Measurements from ENCODE around the gene MAPK7.

- TF ChIP-seq POLR2A (IDR thresholded peaks at IDR 0.05) (no peak), CTCF (IDR thresholded peaks at IDR 0.05) (peak; percentile 62 to 86 (median 79))
These were observed 40.0 kb upstream of the MAPK7 start for GRCh38 chr17:19338031-19338990.

Data from prostate gland (tissue), 2 donors.